WTC11 (cell line): ENCODE data around the gene ITPR1. TPM values are rescaled to one million over a fixed set of nuclear protein-coding genes. Genes with fewer than 3 reads are reported as not detected.

Source experiments
- ATAC-seq: fragments of 200-7000 bp; cut with Tn5 transposase; 2 replicates; pipeline ENCODE4 v1.10.0; 2021; ENCODE audit warnings: mild to moderate bottlenecking, moderate library complexity
- CTCF ChIA-PET: fragments of 300-600 bp; sonication (Branson Sonifier 250); formaldehyde crosslinking; loops from one replicate; lab custom pipeline; 2021; ENCODE audit warnings: antibody characterized with exemption; lab: Charles Lee
- POLR2A ChIA-PET: fragments of 350-600 bp; sonication (Branson Sonifier 250); formaldehyde crosslinking; loops from one replicate; lab custom pipeline; 2021; ENCODE audit warnings: antibody characterized with exemption; lab: Charles Lee
- DNase-seq: peaks from one replicate; pipeline ENCODE4 v3.0.0; 2021; ENCODE audit warnings: low spot score
- H3K27ac Mint-ChIP-seq: 2 replicates; pipeline ENCODE4 v1.8.0; 2021; ENCODE audit warnings: mixed read lengths
- H3K27me3 Mint-ChIP-seq: 2 replicates; pipeline ENCODE4 v1.8.0; 2021; ENCODE audit warnings: low read depth, mild to moderate bottlenecking, moderate library complexity, mixed read lengths
- H3K36me3 Mint-ChIP-seq: 2 replicates; pipeline ENCODE4 v1.8.0; 2021; ENCODE audit warnings: mixed read lengths
- H3K4me1 Mint-ChIP-seq: 2 replicates; pipeline ENCODE4 v1.8.0; 2022; ENCODE audit warnings: mixed read lengths
- H3K4me3 Mint-ChIP-seq: 2 replicates; pipeline ENCODE4 v1.8.0; 2021; ENCODE audit warnings: mild to moderate bottlenecking, moderate library complexity, mixed read lengths
- H3K9me3 Mint-ChIP-seq: 2 replicates; pipeline ENCODE4 v1.8.0; 2021; ENCODE audit warnings: mixed read lengths
- ETV6 ChIP-seq: sonication (generic); formaldehyde crosslinking; IDR thresholded peaks from 2 replicates; pipeline ENCODE4 v1.8.1; 2022; ENCODE audit warnings: mild to moderate bottlenecking, missing genetic modification reagents
- HMGA2 ChIP-seq: fragments of 250-450 bp; sonication (Bioruptor Pico); IDR thresholded peaks from 2 replicates; pipeline ENCODE4 v1.4.0; 2021; ENCODE audit warnings: mild to moderate bottlenecking, moderate library complexity
- MXD4 ChIP-seq: fragments of 250-450 bp; sonication (Bioruptor Pico); IDR thresholded peaks from 2 replicates; pipeline ENCODE4 v1.8.0; 2021; ENCODE audit warnings: mild to moderate bottlenecking, moderate library complexity, borderline replicate concordance
- NR3C1 ChIP-seq: sonication (generic); formaldehyde crosslinking; conservative IDR thresholded peaks from 2 replicates; pipeline ENCODE4 v1.8.1; 2023; ENCODE audit warnings: low read depth, mild to moderate bottlenecking, missing genetic modification reagents
- OVOL2 ChIP-seq: fragments of 250-450 bp; sonication (Bioruptor Pico); IDR thresholded peaks from 2 replicates; pipeline ENCODE4 v1.9.0; 2021; ENCODE audit warnings: mild to moderate bottlenecking, borderline replicate concordance
- RELA ChIP-seq: sonication (generic); formaldehyde crosslinking; IDR thresholded peaks from 2 replicates; pipeline ENCODE4 v1.8.1; 2022; ENCODE audit warnings: missing genetic modification reagents, mild to moderate bottlenecking, borderline replicate concordance
- SMAD3 ChIP-seq: sonication (generic); formaldehyde crosslinking; IDR thresholded peaks from 2 replicates; pipeline ENCODE4 v1.8.0; 2022; ENCODE audit warnings: missing genetic modification reagents, mild to moderate bottlenecking, borderline replicate concordance
- TCF7 ChIP-seq: sonication (generic); formaldehyde crosslinking; IDR thresholded peaks from 2 replicates; pipeline ENCODE4 v1.8.0; 2022; ENCODE audit warnings: mild to moderate bottlenecking, low read depth, missing genetic modification reagents, moderate library complexity
- ZBTB21 ChIP-seq: sonication (generic); formaldehyde crosslinking; IDR thresholded peaks from 2 replicates; pipeline ENCODE4 v1.8.1; 2023; ENCODE audit warnings: mild to moderate bottlenecking, missing genetic modification reagents, borderline replicate concordance
- total RNA-seq: library from RNA; stranded (reverse); gene quantifications from 3 replicates; pipeline ENCODE4 v1.2.3, GENCODE V29; 2021
- TF ChIP-seq, protein P1 (sequence below): sonication (generic); formaldehyde crosslinking; IDR thresholded peaks from 2 replicates; pipeline ENCODE4 v1.8.1; 2023; ENCODE audit warnings: mild to moderate bottlenecking, missing genetic modification reagents, borderline replicate concordance
- TF ChIP-seq, protein P2 (sequence below): sonication (generic); formaldehyde crosslinking; IDR thresholded peaks from 2 replicates; pipeline ENCODE4 v1.8.1; 2022; ENCODE audit warnings: low read depth, missing genetic modification reagents, borderline replicate concordance
- TF ChIP-seq, protein P3 (sequence below): fragments of 250-450 bp; sonication (Bioruptor Pico); IDR thresholded peaks from 2 replicates; pipeline ENCODE4 v1.8.0; 2021; ENCODE audit warnings: mild to moderate bottlenecking
- TF ChIP-seq, protein P4 (sequence below): sonication (generic); formaldehyde crosslinking; IDR thresholded peaks from 2 replicates; pipeline ENCODE4 v1.8.1; 2023; ENCODE audit warnings: mild to moderate bottlenecking, moderate library complexity, missing genetic modification reagents

ITPR1 gene
- total RNA-seq, 1 experiment from 2014 or later: 11.8 TPM

DNA sequence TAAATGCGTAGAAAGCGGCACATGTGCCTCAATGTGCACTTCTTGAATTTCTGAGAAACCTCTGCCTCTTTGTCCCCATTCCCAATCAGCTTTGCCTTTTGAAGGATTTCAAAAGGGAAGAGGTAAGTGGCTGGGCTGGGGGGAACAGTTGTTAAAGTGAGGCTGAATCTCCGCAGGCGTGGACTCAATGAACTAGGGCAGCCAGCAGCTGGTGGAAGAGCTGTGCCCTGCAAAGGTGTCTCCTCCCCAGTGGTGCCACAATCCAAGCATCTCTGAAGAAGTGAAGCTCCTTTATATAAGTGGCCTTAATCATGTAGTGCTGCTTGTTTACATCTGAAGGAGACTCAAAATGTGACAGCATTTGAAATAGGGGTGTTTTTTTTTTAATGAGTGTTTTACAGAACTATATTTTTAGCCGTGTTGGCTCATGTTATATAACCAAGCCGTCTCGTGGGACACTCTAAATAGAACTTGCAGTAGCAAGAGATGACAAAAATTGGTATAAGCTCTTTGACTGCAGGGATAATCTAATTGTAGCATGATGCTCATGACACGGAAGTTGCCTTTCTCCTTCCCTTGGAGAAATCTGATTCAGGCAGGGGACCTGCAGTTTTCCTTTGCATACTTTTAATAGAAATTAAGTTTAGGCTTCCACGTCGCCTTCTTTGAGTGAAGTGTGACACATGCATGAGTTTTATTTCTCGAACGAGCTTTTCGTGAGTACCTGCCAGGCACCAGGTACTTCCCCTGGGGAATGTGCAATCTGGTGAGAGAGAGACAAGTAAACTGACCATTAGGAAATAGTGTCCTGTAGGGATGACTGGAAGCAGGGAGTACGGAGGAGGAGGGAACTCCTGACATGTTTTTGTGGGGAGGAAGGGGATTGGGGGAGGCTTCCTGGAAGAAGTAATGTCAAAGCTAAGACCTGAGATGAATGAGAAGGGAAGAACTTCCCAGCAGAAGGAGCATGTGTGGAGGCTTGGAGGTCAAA lies 306.4 kb downstream of the ITPR1 start:
- ATAC-seq: no peak
- no peak for DNase-seq
- TF ChIP-seq, protein P1, sequence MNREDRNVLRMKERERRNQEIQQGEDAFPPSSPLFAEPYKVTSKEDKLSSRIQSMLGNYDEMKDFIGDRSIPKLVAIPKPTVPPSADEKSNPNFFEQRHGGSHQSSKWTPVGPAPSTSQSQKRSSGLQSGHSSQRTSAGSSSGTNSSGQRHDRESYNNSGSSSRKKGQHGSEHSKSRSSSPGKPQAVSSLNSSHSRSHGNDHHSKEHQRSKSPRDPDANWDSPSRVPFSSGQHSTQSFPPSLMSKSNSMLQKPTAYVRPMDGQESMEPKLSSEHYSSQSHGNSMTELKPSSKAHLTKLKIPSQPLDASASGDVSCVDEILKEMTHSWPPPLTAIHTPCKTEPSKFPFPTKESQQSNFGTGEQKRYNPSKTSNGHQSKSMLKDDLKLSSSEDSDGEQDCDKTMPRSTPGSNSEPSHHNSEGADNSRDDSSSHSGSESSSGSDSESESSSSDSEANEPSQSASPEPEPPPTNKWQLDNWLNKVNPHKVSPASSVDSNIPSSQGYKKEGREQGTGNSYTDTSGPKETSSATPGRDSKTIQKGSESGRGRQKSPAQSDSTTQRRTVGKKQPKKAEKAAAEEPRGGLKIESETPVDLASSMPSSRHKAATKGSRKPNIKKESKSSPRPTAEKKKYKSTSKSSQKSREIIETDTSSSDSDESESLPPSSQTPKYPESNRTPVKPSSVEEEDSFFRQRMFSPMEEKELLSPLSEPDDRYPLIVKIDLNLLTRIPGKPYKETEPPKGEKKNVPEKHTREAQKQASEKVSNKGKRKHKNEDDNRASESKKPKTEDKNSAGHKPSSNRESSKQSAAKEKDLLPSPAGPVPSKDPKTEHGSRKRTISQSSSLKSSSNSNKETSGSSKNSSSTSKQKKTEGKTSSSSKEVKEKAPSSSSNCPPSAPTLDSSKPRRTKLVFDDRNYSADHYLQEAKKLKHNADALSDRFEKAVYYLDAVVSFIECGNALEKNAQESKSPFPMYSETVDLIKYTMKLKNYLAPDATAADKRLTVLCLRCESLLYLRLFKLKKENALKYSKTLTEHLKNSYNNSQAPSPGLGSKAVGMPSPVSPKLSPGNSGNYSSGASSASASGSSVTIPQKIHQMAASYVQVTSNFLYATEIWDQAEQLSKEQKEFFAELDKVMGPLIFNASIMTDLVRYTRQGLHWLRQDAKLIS (CRISPR knock-in tag): no peak
- TF ChIP-seq SMAD3 (no peak), ZBTB21 (CRISPR knock-in tag) (no peak), TCF7 (CRISPR knock-in tag) (no peak), MXD4 (CRISPR knock-in tag) (no peak), RELA (CRISPR knock-in tag) (no peak), NR3C1 (CRISPR knock-in tag) (no peak)
- TF ChIP-seq, protein P2, sequence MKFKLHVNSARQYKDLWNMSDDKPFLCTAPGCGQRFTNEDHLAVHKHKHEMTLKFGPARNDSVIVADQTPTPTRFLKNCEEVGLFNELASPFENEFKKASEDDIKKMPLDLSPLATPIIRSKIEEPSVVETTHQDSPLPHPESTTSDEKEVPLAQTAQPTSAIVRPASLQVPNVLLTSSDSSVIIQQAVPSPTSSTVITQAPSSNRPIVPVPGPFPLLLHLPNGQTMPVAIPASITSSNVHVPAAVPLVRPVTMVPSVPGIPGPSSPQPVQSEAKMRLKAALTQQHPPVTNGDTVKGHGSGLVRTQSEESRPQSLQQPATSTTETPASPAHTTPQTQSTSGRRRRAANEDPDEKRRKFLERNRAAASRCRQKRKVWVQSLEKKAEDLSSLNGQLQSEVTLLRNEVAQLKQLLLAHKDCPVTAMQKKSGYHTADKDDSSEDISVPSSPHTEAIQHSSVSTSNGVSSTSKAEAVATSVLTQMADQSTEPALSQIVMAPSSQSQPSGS (CRISPR knock-in tag): no peak
- TF ChIP-seq, all 79 proteins: peak for 0
- H3K36me3 Mint-ChIP-seq: peaks cover 19% of the 10 kb centered on the region
- peaks cover 20% of the 10 kb centered on the region for H3K9me3 Mint-ChIP-seq
- no peaks in the 10 kb centered on the region for H3K4me1 Mint-ChIP-seq
- no peak overlapping the region for H3K4me3 Mint-ChIP-seq
- ChIA-PET CTCF (interaction anchor here (1.0 kb wide), 1 partner anchor 181 kb away, joined by 3 read pairs; no protein-coding TSS in a partner anchor), POLR2A (no interaction called here)
- no peak overlapping the region for H3K27ac Mint-ChIP-seq
- no peaks in the 10 kb centered on the region for H3K27me3 Mint-ChIP-seq

DNA sequence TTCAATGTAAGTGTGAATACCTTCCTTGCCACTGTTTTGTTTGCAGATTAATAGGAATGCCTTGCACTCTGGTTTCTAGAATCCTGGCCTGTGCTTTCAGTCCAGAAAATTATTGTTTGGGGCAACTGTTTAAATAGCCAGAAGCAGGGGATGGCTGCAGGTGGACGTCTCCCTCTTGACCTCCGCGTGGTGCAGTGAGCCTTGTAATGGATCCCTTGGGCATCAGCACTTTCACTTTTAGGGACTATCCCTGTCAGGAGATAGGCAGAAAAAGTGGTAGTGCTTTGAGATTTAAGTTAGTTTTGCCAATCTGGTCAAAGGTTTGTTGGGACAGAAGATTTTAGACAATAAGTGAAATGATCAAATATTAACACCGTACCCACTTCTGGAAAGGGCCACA lies 307.4 kb downstream of the ITPR1 start:
- H3K4me3 Mint-ChIP-seq: no peak overlapping the region
- POLR2A ChIA-PET: no interaction called here
- DNase-seq (no peak), ATAC-seq (no peak)
- H3K27me3 Mint-ChIP-seq: no peaks in the 10 kb centered on the region
- TF ChIP-seq, protein P3, sequence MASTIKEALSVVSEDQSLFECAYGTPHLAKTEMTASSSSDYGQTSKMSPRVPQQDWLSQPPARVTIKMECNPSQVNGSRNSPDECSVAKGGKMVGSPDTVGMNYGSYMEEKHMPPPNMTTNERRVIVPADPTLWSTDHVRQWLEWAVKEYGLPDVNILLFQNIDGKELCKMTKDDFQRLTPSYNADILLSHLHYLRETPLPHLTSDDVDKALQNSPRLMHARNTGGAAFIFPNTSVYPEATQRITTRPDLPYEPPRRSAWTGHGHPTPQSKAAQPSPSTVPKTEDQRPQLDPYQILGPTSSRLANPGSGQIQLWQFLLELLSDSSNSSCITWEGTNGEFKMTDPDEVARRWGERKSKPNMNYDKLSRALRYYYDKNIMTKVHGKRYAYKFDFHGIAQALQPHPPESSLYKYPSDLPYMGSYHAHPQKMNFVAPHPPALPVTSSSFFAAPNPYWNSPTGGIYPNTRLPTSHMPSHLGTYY: no peak
- TF ChIP-seq ETV6 (CRISPR knock-in tag): no peak
- TF ChIP-seq SMAD3: no peak
- no peak for TF ChIP-seq ZBTB21 (CRISPR knock-in tag)
- TF ChIP-seq OVOL2 (CRISPR knock-in tag): no peak
- TF ChIP-seq, protein P4, sequence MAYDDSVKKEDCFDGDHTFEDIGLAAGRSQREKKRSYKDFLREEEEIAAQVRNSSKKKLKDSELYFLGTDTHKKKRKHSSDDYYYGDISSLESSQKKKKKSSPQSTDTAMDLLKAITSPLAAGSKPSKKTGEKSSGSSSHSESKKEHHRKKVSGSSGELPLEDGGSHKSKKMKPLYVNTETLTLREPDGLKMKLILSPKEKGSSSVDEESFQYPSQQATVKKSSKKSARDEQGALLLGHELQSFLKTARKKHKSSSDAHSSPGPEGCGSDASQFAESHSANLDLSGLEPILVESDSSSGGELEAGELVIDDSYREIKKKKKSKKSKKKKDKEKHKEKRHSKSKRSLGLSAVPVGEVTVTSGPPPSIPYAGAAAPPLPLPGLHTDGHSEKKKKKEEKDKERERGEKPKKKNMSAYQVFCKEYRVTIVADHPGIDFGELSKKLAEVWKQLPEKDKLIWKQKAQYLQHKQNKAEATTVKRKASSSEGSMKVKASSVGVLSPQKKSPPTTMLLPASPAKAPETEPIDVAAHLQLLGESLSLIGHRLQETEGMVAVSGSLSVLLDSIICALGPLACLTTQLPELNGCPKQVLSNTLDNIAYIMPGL: no peak
- TF ChIP-seq HMGA2 (CRISPR knock-in tag): no peak
- no peak for TF ChIP-seq NR3C1 (CRISPR knock-in tag)
- peaks cover 19% of the 10 kb centered on the region for H3K36me3 Mint-ChIP-seq
- no peak overlapping the region for H3K27ac Mint-ChIP-seq
- peaks cover 20% of the 10 kb centered on the region for H3K9me3 Mint-ChIP-seq
- CTCF ChIA-PET: no interaction called here
- H3K4me1 Mint-ChIP-seq: no peaks in the 10 kb centered on the region
